HT-29 (cell line): ENCODE measurements around the gene SIGLEC9. TPM values are rescaled to one million over a fixed set of nuclear protein-coding genes. Genes with fewer than 3 reads are reported as not detected.

ENCODE experiments used
- total RNA-seq: library from RNA; depleted of rRNA; stranded (reverse); fragments of >200 nt; shearing (Covaris generic); gene quantifications from 2 replicates; pipeline ENCODE4 v1.2.3, GENCODE V29; 2014; rRNA removed

SIGLEC9 gene
- total RNA-seq, 1 experiment from 2014 or later, result not detected

Other genes with a start within 250 kb of the SIGLEC9 start
- gene KLK4, start 213.5 kb upstream of the SIGLEC9 start, total RNA-seq, result 0.38 TPM in 1 of 2 replicates, not detected in the other
- gene KLK5, start 171.9 kb upstream of the SIGLEC9 start, total RNA-seq, result 0.08 and 0.13 TPM in 2 replicates
- 352 and 367 TPM in 2 replicates for gene KLK6, start 155.3 kb upstream of the SIGLEC9 start, total RNA-seq
- gene KLK7, start 141.0 kb upstream of the SIGLEC9 start, total RNA-seq, result 0.13 and 0.31 TPM in 2 replicates
- gene KLK8, start 123.3 kb upstream of the SIGLEC9 start, total RNA-seq, result 4.2 and 8.7 TPM in 2 replicates
- gene KLK10, start 105.2 kb upstream of the SIGLEC9 start, total RNA-seq, result 154 and 171 TPM in 2 replicates
- 128 and 138 TPM in 2 replicates for gene KLK11, start 98.3 kb upstream of the SIGLEC9 start, total RNA-seq
- gene KLK12, start 89.9 kb upstream of the SIGLEC9 start, total RNA-seq, result 7.3 and 9.1 TPM in 2 replicates
- gene KLK13, start 59.8 kb upstream of the SIGLEC9 start, total RNA-seq, result not detected in 2 replicates
- gene KLK14, start 42.0 kb upstream of the SIGLEC9 start, total RNA-seq, result not detected in 2 replicates
- gene CTU1, start 16.5 kb upstream of the SIGLEC9 start, total RNA-seq, result 44.5 and 46.9 TPM in 2 replicates
- gene SIGLEC7, start 17.4 kb downstream of the SIGLEC9 start, total RNA-seq, result not detected in 2 replicates
- gene CD33, start 100.2 kb downstream of the SIGLEC9 start, total RNA-seq, result not detected in 2 replicates
- gene SIGLECL1, start 126.2 kb downstream of the SIGLEC9 start, total RNA-seq, result not detected in 2 replicates
- gene IGLON5, start 186.7 kb downstream of the SIGLEC9 start, total RNA-seq, result not detected in 2 replicates
- 35.1 and 42.6 TPM in 2 replicates for gene VSIG10L, start 217.2 kb downstream of the SIGLEC9 start, total RNA-seq
- gene ETFB, start 241.5 kb downstream of the SIGLEC9 start, total RNA-seq, result 375 and 384 TPM in 2 replicates
- 0.81 and 1.8 TPM in 2 replicates for gene CLDND2, start 244.1 kb downstream of the SIGLEC9 start, total RNA-seq
- gene NKG7, start 247.7 kb downstream of the SIGLEC9 start, total RNA-seq, result not detected in 2 replicates